HepG2 (cell line): ENCODE results near the gene KLHDC4. TPM values are rescaled to one million over a fixed set of nuclear protein-coding genes. Genes with fewer than 3 reads are reported as not detected.

ENCODE experiments used
- ARID4A ChIP-seq: sonication (generic); formaldehyde crosslinking; IDR thresholded peaks from 2 replicates; pipeline ENCODE4 v1.5.0; 2020; ENCODE audit warnings: mild to moderate bottlenecking, missing genetic modification reagents, borderline replicate concordance
- HNRNPH1 ChIP-seq: fragments of 200-400 bp; formaldehyde crosslinking; optimal IDR thresholded peaks from 2 replicates; pipeline ENCODE3; 2017; ENCODE audit warnings: mild to moderate bottlenecking, low read depth, low read length
- KLF9 ChIP-seq: IDR thresholded peaks from 2 replicates; pipeline ENCODE4 v1.6.1; 2016; ENCODE audit warnings: low read depth
- MAFK ChIP-seq, 2 experiments: IDR thresholded peaks in 1 of 2; conservative IDR thresholded peaks in 1 of 2; 2 replicates each; pipeline ENCODE4 v1.6.1; 2011; ENCODE audit warnings: improper control_type of control experiment in 2 of 2, low read length in 2 of 2
- MEF2D ChIP-seq: sonication (generic); formaldehyde crosslinking; IDR thresholded peaks from 2 replicates; pipeline ENCODE4 v1.5.1; 2020; ENCODE audit warnings: mild to moderate bottlenecking, missing genetic modification reagents
- NRL ChIP-seq: sonication (generic); formaldehyde crosslinking; IDR thresholded peaks from 2 replicates; pipeline ENCODE4 v1.5.0; 2020; ENCODE audit warnings: missing genetic modification reagents, mild to moderate bottlenecking, moderate library complexity, borderline replicate concordance
- SETDB1 ChIP-seq: sonication (generic); formaldehyde crosslinking; IDR thresholded peaks from 2 replicates; pipeline ENCODE4 v1.5.1; 2020; ENCODE audit warnings: missing genetic modification reagents, mild to moderate bottlenecking, borderline replicate concordance
- TARDBP ChIP-seq: sonication (generic); formaldehyde crosslinking; IDR thresholded peaks from 2 replicates; pipeline ENCODE4 v1.8.0; 2022; ENCODE audit warnings: mild to moderate bottlenecking, missing genetic modification reagents
- XBP1 ChIP-seq: sonication (generic); formaldehyde crosslinking; IDR thresholded peaks from 2 replicates; pipeline ENCODE4 v1.5.0; 2020; ENCODE audit warnings: missing genetic modification reagents
- ZNF160 ChIP-seq: sonication (generic); formaldehyde crosslinking; IDR thresholded peaks from 2 replicates; pipeline ENCODE4 v1.8.0; 2022; ENCODE audit warnings: mild to moderate bottlenecking, inconsistent platforms, missing genetic modification reagents
- ZNF232 ChIP-seq: sonication (generic); formaldehyde crosslinking; IDR thresholded peaks from 2 replicates; pipeline ENCODE4 v1.4.0; 2020; ENCODE audit warnings: missing genetic modification reagents, borderline replicate concordance
- ZNF547 ChIP-seq: sonication (generic); formaldehyde crosslinking; IDR thresholded peaks from 2 replicates; pipeline ENCODE4 v1.5.1; 2020; ENCODE audit warnings: mild to moderate bottlenecking, missing genetic modification reagents
- ZNF598 ChIP-seq: sonication (generic); formaldehyde crosslinking; IDR thresholded peaks from 2 replicates; pipeline ENCODE4 v1.5.1; 2020; ENCODE audit warnings: mild to moderate bottlenecking, missing genetic modification reagents, borderline replicate concordance
- ZNF7 ChIP-seq: IDR thresholded peaks from 2 replicates; pipeline ENCODE4 v1.6.1; 2016; ENCODE audit warnings: missing biosample characterization, missing genetic modification reagents
- ZNF749 ChIP-seq: sonication (generic); formaldehyde crosslinking; IDR thresholded peaks from 2 replicates; pipeline ENCODE4 v1.8.0; 2022; ENCODE audit warnings: mild to moderate bottlenecking, missing genetic modification reagents, moderate library complexity, borderline replicate concordance
- ZSCAN9 ChIP-seq: IDR thresholded peaks from 2 replicates; pipeline ENCODE4 v1.6.1; 2016; ENCODE audit warnings: borderline replicate concordance
- polyA plus RNA-seq, 8 experiments: library from polyadenylated mRNA; depleted of rRNA in 3 of 8; stranded (reverse) in 7 of 8; unstranded in 1 of 8; fragments of >200 nt; fragmentation: Illumina TruSeq in 4 of 8; extraction: Trizol in 4 of 8; gene quantifications; 2 replicates each; pipeline versions ENCODE4 v1.2.1 to v1.2.3, GENCODE V29; 2011 to 2016; ENCODE audit warnings: low read depth in 4 of 8, missing spikeins in 1 of 8, mixed read lengths in 1 of 8; ENCODE audit not compliant: insufficient read depth in 1 of 8
- total RNA-seq, 5 experiments: library from RNA; depleted of rRNA; stranded (reverse); fragments of >200 nt; fragmentation: Illumina TruSeq; extraction: Trizol; gene quantifications; 2 replicates each; pipeline ENCODE4 v1.2.3, GENCODE V29; 2016; ENCODE audit warnings: low read depth in 1 of 5
- TF ChIP-seq, protein P1 (sequence below): sonication (generic); formaldehyde crosslinking; IDR thresholded peaks from 2 replicates; pipeline ENCODE4 v1.5.0; 2020; ENCODE audit warnings: missing genetic modification reagents
- TF ChIP-seq, protein P2 (sequence below): IDR thresholded peaks from 2 replicates; pipeline ENCODE4 v1.6.1; 2016; ENCODE audit warnings: control low read depth
- TF ChIP-seq, protein P3 (sequence below): sonication (generic); formaldehyde crosslinking; IDR thresholded peaks from 2 replicates; pipeline ENCODE4 v1.5.0; 2020; ENCODE audit warnings: mild to moderate bottlenecking, missing genetic modification reagents

KLHDC4 gene
- total and polyA plus RNA-seq, 2 of the 13 experiments (the other 11 are each of a cell fraction or from before 2014, with no cell fraction given): 18.7 to 31.8 TPM

GRCh38 chr16:87765776-87766484, at the start of gene KLHDC4 (continued):
- TF ChIP-seq ZNF749: no peak; the same call in 1 of the 2 replicates
- 0 out of 2 replicates have a peak, but pooled peaks have one; percentile 33 for TF ChIP-seq ZNF232 (CRISPR knock-in tag)
- TF ChIP-seq SETDB1: no peak
- TF ChIP-seq MEF2D (CRISPR knock-in tag): no peak; the same call in 1 of the 2 replicates
- TF ChIP-seq ARID4A (CRISPR knock-in tag): peak; percentile 99
- TF ChIP-seq, protein P1, sequence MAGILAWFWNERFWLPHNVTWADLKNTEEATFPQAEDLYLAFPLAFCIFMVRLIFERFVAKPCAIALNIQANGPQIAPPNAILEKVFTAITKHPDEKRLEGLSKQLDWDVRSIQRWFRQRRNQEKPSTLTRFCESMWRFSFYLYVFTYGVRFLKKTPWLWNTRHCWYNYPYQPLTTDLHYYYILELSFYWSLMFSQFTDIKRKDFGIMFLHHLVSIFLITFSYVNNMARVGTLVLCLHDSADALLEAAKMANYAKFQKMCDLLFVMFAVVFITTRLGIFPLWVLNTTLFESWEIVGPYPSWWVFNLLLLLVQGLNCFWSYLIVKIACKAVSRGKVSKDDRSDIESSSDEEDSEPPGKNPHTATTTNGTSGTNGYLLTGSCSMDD (CRISPR knock-in tag): no peak; the same call in 1 of the 2 replicates
- TF ChIP-seq, protein P2, sequence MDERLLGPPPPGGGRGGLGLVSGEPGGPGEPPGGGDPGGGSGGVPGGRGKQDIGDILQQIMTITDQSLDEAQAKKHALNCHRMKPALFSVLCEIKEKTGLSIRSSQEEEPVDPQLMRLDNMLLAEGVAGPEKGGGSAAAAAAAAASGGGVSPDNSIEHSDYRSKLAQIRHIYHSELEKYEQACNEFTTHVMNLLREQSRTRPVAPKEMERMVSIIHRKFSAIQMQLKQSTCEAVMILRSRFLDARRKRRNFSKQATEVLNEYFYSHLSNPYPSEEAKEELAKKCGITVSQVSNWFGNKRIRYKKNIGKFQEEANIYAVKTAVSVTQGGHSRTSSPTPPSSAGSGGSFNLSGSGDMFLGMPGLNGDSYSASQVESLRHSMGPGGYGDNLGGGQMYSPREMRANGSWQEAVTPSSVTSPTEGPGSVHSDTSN (CRISPR knock-in tag): no peak
- no peak; the same call in 1 of the 2 replicates for TF ChIP-seq KLF9
- TF ChIP-seq ZNF7 (CRISPR knock-in tag): no peak
- TF ChIP-seq, protein P3, sequence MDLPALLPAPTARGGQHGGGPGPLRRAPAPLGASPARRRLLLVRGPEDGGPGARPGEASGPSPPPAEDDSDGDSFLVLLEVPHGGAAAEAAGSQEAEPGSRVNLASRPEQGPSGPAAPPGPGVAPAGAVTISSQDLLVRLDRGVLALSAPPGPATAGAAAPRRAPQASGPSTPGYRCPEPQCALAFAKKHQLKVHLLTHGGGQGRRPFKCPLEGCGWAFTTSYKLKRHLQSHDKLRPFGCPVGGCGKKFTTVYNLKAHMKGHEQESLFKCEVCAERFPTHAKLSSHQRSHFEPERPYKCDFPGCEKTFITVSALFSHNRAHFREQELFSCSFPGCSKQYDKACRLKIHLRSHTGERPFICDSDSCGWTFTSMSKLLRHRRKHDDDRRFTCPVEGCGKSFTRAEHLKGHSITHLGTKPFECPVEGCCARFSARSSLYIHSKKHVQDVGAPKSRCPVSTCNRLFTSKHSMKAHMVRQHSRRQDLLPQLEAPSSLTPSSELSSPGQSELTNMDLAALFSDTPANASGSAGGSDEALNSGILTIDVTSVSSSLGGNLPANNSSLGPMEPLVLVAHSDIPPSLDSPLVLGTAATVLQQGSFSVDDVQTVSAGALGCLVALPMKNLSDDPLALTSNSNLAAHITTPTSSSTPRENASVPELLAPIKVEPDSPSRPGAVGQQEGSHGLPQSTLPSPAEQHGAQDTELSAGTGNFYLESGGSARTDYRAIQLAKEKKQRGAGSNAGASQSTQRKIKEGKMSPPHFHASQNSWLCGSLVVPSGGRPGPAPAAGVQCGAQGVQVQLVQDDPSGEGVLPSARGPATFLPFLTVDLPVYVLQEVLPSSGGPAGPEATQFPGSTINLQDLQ: no peak
- TF ChIP-seq ZSCAN9 (CRISPR knock-in tag): peak; percentile 85
- TF ChIP-seq TARDBP (CRISPR knock-in tag): peak; percentile 87
- no peak for TF ChIP-seq MAFK (conservative IDR thresholded peaks at IDR 0.05 in 1 of 2, IDR thresholded peaks at IDR 0.05 in 1 of 2; ENCODE audit: low read length in 2 of 2)
- TF ChIP-seq ZNF598 (CRISPR knock-in tag): peak; percentile 46; the same call in 1 of the 2 replicates
- peak; percentile 62; the same call in 1 of the 2 replicates for TF ChIP-seq ZNF160 (CRISPR knock-in tag)
- no peak for TF ChIP-seq HNRNPH1
- peak; percentile 54 for TF ChIP-seq ZNF547 (CRISPR knock-in tag)
- no peak for TF ChIP-seq XBP1 (CRISPR knock-in tag)
- peak; percentile 72 for TF ChIP-seq NRL (CRISPR knock-in tag)
